ENCODE results near the gene GEMIN5. TPM values are rescaled to one million over a fixed set of nuclear protein-coding genes. Genes with fewer than 3 reads are reported as not detected.

The GEMIN5 gene
- total RNA-seq, 1 donor from 2014 or later: 12.5 TPM

DNA sequence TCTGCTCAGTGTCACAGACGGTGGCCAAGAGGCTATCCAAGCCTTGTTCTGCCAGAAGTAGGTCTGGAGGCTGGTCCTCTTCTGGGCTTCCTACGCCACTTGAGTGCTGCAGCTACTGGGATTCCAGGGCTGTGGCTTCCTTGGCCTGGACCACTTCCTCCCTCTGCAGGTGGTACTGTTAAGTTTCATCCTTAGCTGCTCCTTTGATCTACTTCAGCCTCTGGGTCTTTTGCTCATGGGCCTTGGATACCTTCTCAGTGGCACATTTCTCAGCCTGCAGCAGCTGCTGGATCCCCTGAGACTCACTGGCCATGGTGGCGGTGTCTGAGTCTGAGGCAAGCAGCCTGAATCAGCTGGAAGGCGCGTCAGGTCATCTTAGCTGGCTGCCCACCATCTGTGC, 69.3 kb downstream of the GEMIN5 start:
- Mint-ChIP-seq H3K36me3 (ENCODE audit: low read depth) (peaks cover 27% of the 10 kb centered on the region), H3K4me1 (ENCODE audit: low read depth) (peaks cover 16% of the 10 kb centered on the region), H3K27me3 (ENCODE audit: low read depth) (no peaks in the 10 kb centered on the region), H3K27ac (ENCODE audit: unreplicated experiment) (no peak overlapping the region), H3K4me3 (ENCODE audit: unreplicated experiment) (no peak overlapping the region), H3K9me3 (ENCODE audit: low read depth) (no peaks in the 10 kb centered on the region)
- DNase-seq (ENCODE audit: low spot score): no peak
- TF ChIP-seq CTCF (IDR thresholded peaks at IDR 0.05): peak; percentile 31

DNA sequence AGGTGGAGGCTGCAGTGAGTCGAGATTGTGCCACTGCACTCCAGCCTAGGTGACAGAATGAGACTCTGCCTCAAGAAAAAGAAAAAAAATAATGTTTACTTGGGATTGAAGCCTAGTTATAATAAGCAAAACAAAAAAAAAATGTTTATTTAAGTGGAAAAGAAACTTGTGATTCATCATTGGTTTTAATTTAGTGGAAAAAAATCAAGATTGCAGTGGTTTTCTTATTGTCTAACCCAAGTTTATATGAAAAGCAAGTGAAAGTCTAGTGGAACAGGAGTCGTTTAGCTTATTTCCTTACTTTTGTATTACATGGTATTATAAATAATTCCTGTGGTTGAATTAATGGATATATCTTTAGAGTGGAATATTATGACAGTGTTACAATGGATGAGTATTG, 71.2 kb downstream of the GEMIN5 start:
- peaks cover 25% of the 10 kb centered on the region for H3K4me1 Mint-ChIP-seq (ENCODE audit: low read depth)
- no peak overlapping the region for H3K4me3 Mint-ChIP-seq (ENCODE audit: unreplicated experiment)
- DNase-seq (ENCODE audit: low spot score): no peak
- H3K27me3 Mint-ChIP-seq (ENCODE audit: low read depth): no peaks in the 10 kb centered on the region
- peak overlapping the region; percentile 14 for H3K27ac Mint-ChIP-seq (ENCODE audit: unreplicated experiment)
- no peak for TF ChIP-seq CTCF (IDR thresholded peaks at IDR 0.05)
- peaks cover 19% of the 10 kb centered on the region for H3K36me3 Mint-ChIP-seq (ENCODE audit: low read depth)
- no peaks in the 10 kb centered on the region for H3K9me3 Mint-ChIP-seq (ENCODE audit: low read depth)

DNA sequence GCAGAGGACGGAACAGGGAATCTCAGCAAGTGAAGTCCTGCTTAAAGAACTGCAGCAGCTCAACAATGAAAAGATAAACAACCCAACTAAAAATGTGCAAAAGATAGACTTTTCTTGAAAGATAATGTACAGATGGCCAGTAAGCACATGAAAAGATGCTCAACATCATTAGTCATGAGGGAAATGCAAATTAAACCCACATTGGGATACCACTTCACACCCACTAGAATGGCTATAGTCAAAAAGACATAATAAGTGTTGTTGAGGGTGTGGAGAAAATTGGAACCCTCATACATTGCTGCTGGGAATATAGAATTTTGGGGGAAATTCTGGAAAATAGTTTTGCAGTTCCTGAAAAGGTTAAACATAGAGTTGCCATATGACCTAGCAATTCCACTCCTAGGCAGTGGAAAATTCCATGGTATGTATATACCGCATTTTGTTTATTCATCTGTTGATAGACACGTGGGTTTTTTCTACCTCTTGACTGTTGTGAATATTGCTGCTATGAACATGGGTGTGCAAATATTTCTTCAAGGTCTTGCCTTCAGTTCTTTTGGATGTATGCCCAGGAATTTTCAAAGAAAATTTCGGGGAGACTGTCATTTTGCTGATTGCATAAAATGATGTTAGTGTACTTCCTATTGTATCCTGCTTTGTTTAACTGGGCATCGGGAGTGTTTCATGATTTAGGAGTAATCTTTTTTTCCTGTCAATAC, 72.4 kb downstream of the GEMIN5 start:
- H3K4me3 Mint-ChIP-seq (ENCODE audit: unreplicated experiment): no peak overlapping the region
- H3K27ac Mint-ChIP-seq (ENCODE audit: unreplicated experiment): no peak overlapping the region
- H3K4me1 Mint-ChIP-seq (ENCODE audit: low read depth): peaks cover 33% of the 10 kb centered on the region
- H3K27me3 Mint-ChIP-seq (ENCODE audit: low read depth): no peaks in the 10 kb centered on the region
- DNase-seq (ENCODE audit: low spot score): no peak
- peaks cover 16% of the 10 kb centered on the region for H3K36me3 Mint-ChIP-seq (ENCODE audit: low read depth)
- no peaks in the 10 kb centered on the region for H3K9me3 Mint-ChIP-seq (ENCODE audit: low read depth)
- no peak for TF ChIP-seq CTCF (IDR thresholded peaks at IDR 0.05)

DNA sequence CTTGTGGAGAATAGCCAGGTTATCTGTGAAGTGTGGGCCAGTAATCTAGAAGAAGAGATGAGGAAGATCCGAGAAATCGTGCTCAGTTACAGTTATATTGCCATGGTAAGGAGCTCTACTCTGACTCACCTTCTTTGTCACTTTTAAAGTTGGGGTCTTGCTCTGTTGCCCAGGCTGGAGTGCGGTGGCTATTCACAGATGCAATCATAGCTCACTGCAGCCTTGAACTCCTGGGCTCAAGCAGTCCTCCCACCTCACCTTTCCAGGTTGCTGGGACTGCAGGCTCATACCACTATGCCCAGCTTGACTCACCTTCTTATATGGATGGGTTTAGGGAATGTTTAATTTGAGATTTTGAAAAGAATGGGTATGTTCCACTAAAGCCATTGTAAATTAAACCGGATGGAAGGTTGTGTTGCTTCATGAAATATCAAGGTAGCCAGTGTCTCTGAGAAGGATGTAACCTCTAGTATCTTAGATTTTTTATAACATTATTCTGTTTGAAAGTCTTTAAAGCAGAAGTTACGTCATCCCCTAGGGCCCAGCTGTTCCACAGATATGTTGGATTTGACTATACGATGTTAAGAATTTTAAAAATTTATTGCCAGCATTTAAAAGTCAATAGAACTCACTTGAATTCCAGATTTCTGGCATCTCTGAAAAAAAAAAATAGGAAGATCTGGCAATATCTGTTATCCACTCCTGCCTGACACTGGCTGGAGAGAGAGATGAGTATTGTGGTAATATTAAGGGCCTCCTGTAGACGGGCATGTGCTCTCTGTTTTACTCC, 74.5 kb downstream of the GEMIN5 start:
- peaks cover 51% of the 10 kb centered on the region for H3K4me1 Mint-ChIP-seq (ENCODE audit: low read depth)
- no peak overlapping the region for H3K27ac Mint-ChIP-seq (ENCODE audit: unreplicated experiment)

More for the DNA sequence above, 74.5 kb downstream of the GEMIN5 start:
- no peak for TF ChIP-seq CTCF (IDR thresholded peaks at IDR 0.05)
- H3K4me3 Mint-ChIP-seq (ENCODE audit: unreplicated experiment): no peak overlapping the region
- no peaks in the 10 kb centered on the region for H3K9me3 Mint-ChIP-seq (ENCODE audit: low read depth)
- no peak for DNase-seq (ENCODE audit: low spot score)
- no peaks in the 10 kb centered on the region for H3K27me3 Mint-ChIP-seq (ENCODE audit: low read depth)
- H3K36me3 Mint-ChIP-seq (ENCODE audit: low read depth): peaks cover 13% of the 10 kb centered on the region

All from chondrocyte (in vitro differentiated cells).